Lung (tissue), 12 donors: ENCODE measurements around the gene EDN2. TPM values are rescaled to one million over a fixed set of nuclear protein-coding genes. Genes with fewer than 3 reads are reported as not detected.

Source experiments
- ATAC-seq: fragments of 200-7000 bp; cut with Tn5 transposase; one replicate; pipeline ENCODE4 v1.9.1; 2020; ENCODE audit warnings: moderate number of reproducible peaks; ENCODE audit not compliant: insufficient read depth, low FRiP score
- DNase-seq, 3 donors: peaks; one replicate each; pipeline ENCODE4 v3.0.0-alpha.2; 2013 to 2017
- H3K27ac ChIP-seq, 2 donors: one replicate each; pipeline ENCODE4 v1.5.1; 2013; ENCODE audit warnings: mild to moderate bottlenecking in 2 of 2, moderate library complexity in 2 of 2, control low read depth in 1 of 2, inconsistent platforms in 1 of 2, low read depth in 1 of 2, low read length in 1 of 2
- H3K27me3 ChIP-seq, 3 donors: one replicate each; pipeline ENCODE4 v1.5.1; 2013; ENCODE audit warnings: low read length in 2 of 3; ENCODE audit not compliant: control insufficient read depth in 3 of 3, insufficient read depth in 3 of 3
- H3K36me3 ChIP-seq, 4 donors: one replicate each; pipeline ENCODE4 v1.5.1; 2013; ENCODE audit warnings: low read length in 4 of 4, mild to moderate bottlenecking in 1 of 4, moderate library complexity in 1 of 4; ENCODE audit not compliant: control insufficient read depth in 4 of 4, insufficient read depth in 4 of 4
- H3K4me1 ChIP-seq, 5 donors: one replicate each; pipeline ENCODE4 v1.5.1; 2013; ENCODE audit warnings: low read length in 5 of 5, mild to moderate bottlenecking in 2 of 5, moderate library complexity in 1 of 5; ENCODE audit not compliant: control insufficient read depth in 5 of 5, insufficient read depth in 5 of 5
- H3K4me3 ChIP-seq: one replicate; pipeline ENCODE4 v1.5.1; 2013; ENCODE audit warnings: mild to moderate bottlenecking, control low read depth, moderate library complexity
- H3K9ac ChIP-seq, 2 donors: one replicate each; pipeline ENCODE4 v1.5.1; 2013; ENCODE audit warnings: low read length in 2 of 2, control low read depth in 1 of 2; ENCODE audit not compliant: insufficient read depth in 1 of 2
- H3K9me3 ChIP-seq, 4 donors: one replicate each; pipeline ENCODE4 v1.5.1; 2013; ENCODE audit warnings: low read length in 3 of 4, mild to moderate bottlenecking in 1 of 4, moderate library complexity in 1 of 4; ENCODE audit not compliant: control insufficient read depth in 4 of 4, insufficient read depth in 3 of 4
- CTCF ChIP-seq: IDR thresholded peaks from 2 replicates; pipeline ENCODE4 v1.5.1; 2012; ENCODE audit warnings: mild to moderate bottlenecking; ENCODE audit errors: control extremely low read depth, extremely low read depth
- whole genome bisulfite sequencing, 2 donors: extraction: QIAGEN DNeasy Blood & Tissue Kit; methylation state at CpG; one replicate each; pipeline ENCODE4 v1.1.7; 2013; 5-methylcytosine and 5-hydroxymethylcytosine counted together
- polyA plus RNA-seq, 2 donors: library from polyadenylated mRNA; stranded (reverse); fragments of 200-250 nt; gene quantifications; one replicate each; pipeline ENCODE4 v1.2.1, GENCODE V29; 2013
- total RNA-seq, 2 donors: library from RNA; depleted of rRNA in 1 of 2; stranded (reverse); fragments of >200 nt in 1 of 2; gene quantifications; one replicate each; pipeline ENCODE4 v1.2.1, GENCODE V29; 2014 to 2021
- donor health status: control.
- donor health status: control.
- donor health status: Bipolar disorder and iron deficiency.
- donor health status: healthy.
- donor health status: DM: yes; HTN: yes; CAD: no.

The EDN2 gene
- total and polyA plus RNA-seq, 4 donors, result 0.85 to 15.2 (median 2.4) TPM

- H3K9ac ChIP-seq, result no peak overlapping the region
- no peak for TF ChIP-seq CTCF
- no peak for ATAC-seq
- H3K27ac ChIP-seq, result no peak overlapping the region
- peaks cover 0 to 26% (median 9%) of the 10 kb centered on the region in 5 donors for H3K4me1 ChIP-seq
- H3K36me3 ChIP-seq, result no peaks in the 10 kb centered on the region
- no peaks in the 10 kb centered on the region for H3K27me3 ChIP-seq
- WGBS, 2 donors, result 79 to 80% methylated on average over 15 of the region's 15 CpGs
- H3K9me3 ChIP-seq, result no peaks in the 10 kb centered on the region
- H3K4me3 ChIP-seq, result no peak overlapping the region
- DNase-seq, result peak in 1 of 3 donors; percentile 53
Observed at GRCh38 chr1:41504114-41505035, 19.9 kb upstream of the EDN2 start.

DNA sequence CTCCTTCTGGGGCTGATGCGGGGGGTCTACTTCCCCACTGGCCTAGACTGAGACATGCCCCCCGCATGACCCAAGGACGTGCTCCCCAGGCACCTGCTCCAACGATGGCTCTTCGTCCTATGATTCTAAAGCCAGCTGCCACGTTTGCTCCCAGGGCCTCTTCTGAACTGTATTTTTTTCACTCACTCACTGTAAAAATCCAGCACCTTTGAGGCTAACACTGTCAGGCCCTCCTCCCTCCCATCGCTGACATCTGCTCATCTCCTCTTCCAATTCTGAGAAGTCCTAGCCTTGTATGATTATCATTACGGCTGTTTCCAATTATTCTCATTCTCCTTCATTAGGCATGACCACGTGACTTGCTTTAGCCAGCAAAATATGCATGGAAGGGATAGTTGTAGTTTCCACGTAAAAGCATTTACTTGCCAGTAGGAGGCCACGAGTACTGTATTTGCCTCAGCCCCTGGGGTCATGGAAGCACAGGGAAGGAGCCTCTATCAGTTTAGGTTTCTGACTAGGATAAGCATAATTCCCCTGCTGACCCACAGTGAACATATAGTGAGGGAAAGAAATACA lies 19.1 kb upstream of the EDN2 start:
- no peak for DNase-seq
- 92 to 93% methylated on average over 11 of the region's 11 CpGs for WGBS, 2 donors
- H3K36me3 ChIP-seq, result no peaks in the 10 kb centered on the region
- no peak overlapping the region for H3K9ac ChIP-seq
- no peak for ATAC-seq
- no peaks in the 10 kb centered on the region for H3K9me3 ChIP-seq
- no peak for TF ChIP-seq CTCF
- no peak overlapping the region for H3K4me3 ChIP-seq
- no peak overlapping the region for H3K27ac ChIP-seq
- H3K27me3 ChIP-seq, result no peaks in the 10 kb centered on the region
- peaks cover 0 to 32% (median 9%) of the 10 kb centered on the region in 5 donors for H3K4me1 ChIP-seq

GRCh38 chr1:41502912-41503311 lies 18.4 kb upstream of the EDN2 start:
- WGBS, 2 donors, result 78 to 91% methylated on average over 5 of the region's 5 CpGs
- no peak overlapping the region for H3K9ac ChIP-seq
- no peak for TF ChIP-seq CTCF
- peaks cover 0 to 34% (median 9%) of the 10 kb centered on the region in 5 donors for H3K4me1 ChIP-seq
- H3K27ac ChIP-seq, result peak overlapping the region in 1 of 2 donors; percentile 11
- no peak overlapping the region for H3K4me3 ChIP-seq
- H3K27me3 ChIP-seq, result no peaks in the 10 kb centered on the region
- no peak for ATAC-seq
- DNase-seq, result peak; percentile 61 to 68 (median 63)
- no peaks in the 10 kb centered on the region for H3K36me3 ChIP-seq
- no peaks in the 10 kb centered on the region for H3K9me3 ChIP-seq
